Natural killer cell (primary cell): Measurements from ENCODE around the gene FOXA2. TPM values are rescaled to one million over a fixed set of nuclear protein-coding genes. Genes with fewer than 3 reads are reported as not detected.

Source experiments
- ATAC-seq, 3 donors: fragments of 150-1000 bp in 2 of 3; fragments of 200-7000 bp in 1 of 3; cut with Tn5 transposase; 1 replicate in 1 of 3; 2 replicates in 2 of 3; pipeline ENCODE4 v1.10.0; 2021; ENCODE audit warnings: mild to moderate bottlenecking in 2 of 3, moderate library complexity in 2 of 3
- DNase-seq, 2 donors: peaks; one replicate each; pipeline versions ENCODE4 v3.0.0 to v3.0.0-alpha.2; 2013 to 2021; ENCODE audit warnings: mixed read lengths in 1 of 2
- H3K27ac ChIP-seq: one replicate; pipeline ENCODE4 v1.5.1; 2013; ENCODE audit warnings: mild to moderate bottlenecking, low read length
- H3K27me3 ChIP-seq: one replicate; pipeline ENCODE4 v1.6.1; 2013; ENCODE audit warnings: low read length; ENCODE audit not compliant: control insufficient read depth, insufficient read depth
- H3K36me3 ChIP-seq: one replicate; pipeline ENCODE4 v1.6.1; 2013; ENCODE audit warnings: low read length; ENCODE audit not compliant: control insufficient read depth, insufficient read depth
- H3K4me1 ChIP-seq: one replicate; pipeline ENCODE4 v1.6.1; 2013; ENCODE audit warnings: low read length; ENCODE audit not compliant: control insufficient read depth, insufficient read depth
- H3K4me3 ChIP-seq: one replicate; pipeline ENCODE4 v1.5.1; 2013; ENCODE audit warnings: low read length
- H3K9me3 ChIP-seq: one replicate; pipeline ENCODE4 v1.6.1; 2013; ENCODE audit warnings: low read length; ENCODE audit not compliant: control insufficient read depth, insufficient read depth
- H3K27ac Mint-ChIP-seq, 2 donors: one replicate each; pipeline ENCODE4 v1.8.0; 2022; ENCODE audit warnings: mild to moderate bottlenecking in 2 of 2, mixed read lengths in 2 of 2, moderate library complexity in 1 of 2
- H3K27me3 Mint-ChIP-seq, 2 donors: one replicate each; pipeline ENCODE4 v1.8.0; 2022; ENCODE audit warnings: low read depth in 2 of 2, mixed read lengths in 2 of 2
- H3K36me3 Mint-ChIP-seq: one replicate; pipeline ENCODE4 v1.8.0; 2022; ENCODE audit warnings: mixed read lengths
- H3K4me1 Mint-ChIP-seq, 2 donors: one replicate each; pipeline ENCODE4 v1.8.0; 2022; ENCODE audit warnings: mixed read lengths in 2 of 2
- H3K4me3 Mint-ChIP-seq: one replicate; pipeline ENCODE4 v1.8.0; 2022; ENCODE audit warnings: mild to moderate bottlenecking, moderate library complexity, mixed read lengths
- H3K9me3 Mint-ChIP-seq, 2 donors: one replicate each; pipeline ENCODE4 v1.8.0; 2022; ENCODE audit warnings: mixed read lengths in 2 of 2
- WGBS: methylation state at CpG from one replicate; pipeline ENCODE4 v1.1.7; 2013; ENCODE audit warnings: missing lambda C conversion rate; ENCODE audit not compliant: insufficient coverage; 5-methylcytosine and 5-hydroxymethylcytosine counted together
- intact Hi-C: fragments of 100-400 bp; cut with micrococcal nuclease; formaldehyde crosslinking; loops from one replicate; pipeline ENCODE4 v1.14.2; 2022
- total RNA-seq, 4 donors: library from RNA; stranded (reverse); fragments of 120-200 nt in 1 of 4; gene quantifications; one replicate each; pipeline versions ENCODE4 v1.2.3 to v1.2.4, GENCODE V29; 2013 to 2022
- TF ChIP-seq, protein P1 (sequence below): fragments of 200-600 bp; IDR thresholded peaks from one replicate; pipeline ENCODE4 v1.8.0; 2022; ENCODE audit warnings: antibody characterized with exemption

FOXA2 gene
- not detected for total RNA-seq
- not detected for total RNA-seq (2013)

DNA sequence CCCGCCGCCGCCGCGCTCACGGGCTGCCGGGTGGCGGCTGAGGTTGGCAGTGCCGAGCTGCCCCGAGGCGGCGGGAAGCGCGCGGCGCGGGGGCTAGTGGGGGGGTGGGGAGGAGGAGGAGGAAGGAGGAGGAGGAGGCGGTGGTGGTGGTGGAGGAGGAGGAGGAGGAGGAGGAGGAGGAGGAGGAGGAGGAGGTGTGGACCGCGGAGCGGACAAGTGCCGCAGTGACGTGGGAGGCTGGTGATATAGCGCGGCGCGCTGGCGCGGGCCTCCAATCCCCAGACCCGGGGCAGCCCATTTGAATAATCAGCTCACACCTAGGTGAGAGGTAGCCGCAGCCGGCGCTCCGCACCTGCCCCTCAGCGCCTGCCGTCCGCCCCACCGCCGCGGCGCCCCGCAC lies at the start of gene FOXA2:
TSS of gene FOXA2 (minus strand) at position 51 of the 400 bp plus-strand sequence. CDS start 294 bp downstream, outside the sequence.
- TF ChIP-seq, protein P1, sequence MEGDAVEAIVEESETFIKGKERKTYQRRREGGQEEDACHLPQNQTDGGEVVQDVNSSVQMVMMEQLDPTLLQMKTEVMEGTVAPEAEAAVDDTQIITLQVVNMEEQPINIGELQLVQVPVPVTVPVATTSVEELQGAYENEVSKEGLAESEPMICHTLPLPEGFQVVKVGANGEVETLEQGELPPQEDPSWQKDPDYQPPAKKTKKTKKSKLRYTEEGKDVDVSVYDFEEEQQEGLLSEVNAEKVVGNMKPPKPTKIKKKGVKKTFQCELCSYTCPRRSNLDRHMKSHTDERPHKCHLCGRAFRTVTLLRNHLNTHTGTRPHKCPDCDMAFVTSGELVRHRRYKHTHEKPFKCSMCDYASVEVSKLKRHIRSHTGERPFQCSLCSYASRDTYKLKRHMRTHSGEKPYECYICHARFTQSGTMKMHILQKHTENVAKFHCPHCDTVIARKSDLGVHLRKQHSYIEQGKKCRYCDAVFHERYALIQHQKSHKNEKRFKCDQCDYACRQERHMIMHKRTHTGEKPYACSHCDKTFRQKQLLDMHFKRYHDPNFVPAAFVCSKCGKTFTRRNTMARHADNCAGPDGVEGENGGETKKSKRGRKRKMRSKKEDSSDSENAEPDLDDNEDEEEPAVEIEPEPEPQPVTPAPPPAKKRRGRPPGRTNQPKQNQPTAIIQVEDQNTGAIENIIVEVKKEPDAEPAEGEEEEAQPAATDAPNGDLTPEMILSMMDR, result no peak
- H3K27ac ChIP-seq, result no peak within 1 kb of the TSS
- no peak for DNase-seq
- no peak within 1 kb of the TSS for H3K27ac Mint-ChIP-seq
- no peak for ATAC-seq
- H3K4me3 ChIP-seq, result no peak within 1 kb of the TSS
- no peak within 1 kb of the TSS for H3K4me3 Mint-ChIP-seq
- no peaks in the 10 kb centered on the region for H3K36me3 ChIP-seq
- 6% methylated on average over 33 of the region's 42 CpGs for WGBS
- peaks cover 55% of the 10 kb centered on the region in 2 donors for H3K27me3 Mint-ChIP-seq
- H3K36me3 Mint-ChIP-seq, result peaks cover 7% of the 10 kb centered on the region
- intact Hi-C loops, result loop anchor here (10.0 kb wide), 1 partner anchor 250 kb away; no protein-coding TSS in a partner anchor
- H3K27me3 ChIP-seq, result peaks cover 22% of the 10 kb centered on the region
- no peaks in the 10 kb centered on the region for H3K4me1 Mint-ChIP-seq
- H3K9me3 ChIP-seq, result no peaks in the 10 kb centered on the region
- H3K9me3 Mint-ChIP-seq, result peaks cover 0 to 3% of the 10 kb centered on the region in 2 donors
- no peaks in the 10 kb centered on the region for H3K4me1 ChIP-seq

DNA sequence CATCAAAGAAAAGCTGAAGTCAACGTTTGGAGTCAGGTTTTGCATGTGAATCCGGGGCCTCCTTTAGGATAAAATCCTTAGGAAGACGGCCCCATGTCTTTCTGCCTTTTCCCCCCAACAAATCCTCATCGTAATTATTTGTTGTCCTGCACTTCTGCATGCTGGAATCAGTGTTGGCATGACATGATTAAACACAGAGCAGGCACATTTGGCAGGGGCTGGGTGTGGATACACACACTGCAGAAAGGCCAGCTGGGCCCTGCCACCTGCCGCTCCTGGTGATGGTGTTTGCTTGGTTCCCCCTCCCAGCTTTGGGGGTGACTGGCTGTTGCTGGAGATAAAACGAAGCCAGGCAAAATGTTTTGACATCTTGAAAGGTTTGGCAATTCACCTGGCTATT lies 46.3 kb upstream of the FOXA2 start:
- 78% methylated on average over 6 of the region's 6 CpGs for WGBS

DNA sequence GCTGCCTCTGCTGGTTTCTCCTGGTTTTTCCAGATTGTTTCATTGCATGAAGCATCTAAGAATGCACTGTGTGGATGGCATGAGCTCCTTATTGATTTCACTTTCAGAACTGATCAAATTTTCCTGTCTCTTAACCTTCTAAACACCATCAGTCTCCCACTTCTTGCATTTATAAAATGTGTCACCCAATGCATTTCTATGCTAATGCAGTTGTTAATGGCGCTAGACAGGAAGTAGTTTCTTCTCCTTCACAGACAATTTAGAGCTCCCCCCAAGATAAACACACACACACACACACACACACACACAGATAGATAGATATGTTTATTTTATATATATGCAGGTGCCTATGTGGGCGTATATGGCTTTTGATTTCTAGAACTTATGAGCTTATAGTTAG lies 45.6 kb upstream of the FOXA2 start:
- WGBS, result 88% methylated on average over 1 of the region's 2 CpGs
- TF ChIP-seq, protein P1, result no peak
- no peak overlapping the region for H3K27ac Mint-ChIP-seq
- no peak overlapping the region for H3K4me3 ChIP-seq
- no peak overlapping the region for H3K27ac ChIP-seq
- ATAC-seq (no peak), DNase-seq (no peak)
- H3K36me3 Mint-ChIP-seq, result no peaks in the 10 kb centered on the region
- H3K36me3 ChIP-seq, result no peaks in the 10 kb centered on the region
- H3K4me1 ChIP-seq, result no peaks in the 10 kb centered on the region
- no peaks in the 10 kb centered on the region for H3K9me3 Mint-ChIP-seq
- H3K4me1 Mint-ChIP-seq, result no peaks in the 10 kb centered on the region
- no peaks in the 10 kb centered on the region for H3K9me3 ChIP-seq
- intact Hi-C loops, result no loop called here
- no peaks in the 10 kb centered on the region for H3K27me3 ChIP-seq
- H3K27me3 Mint-ChIP-seq, result peaks cover 3 to 7% of the 10 kb centered on the region in 2 donors
- no peak overlapping the region for H3K4me3 Mint-ChIP-seq

More for the DNA sequence above, 46.3 kb upstream of the FOXA2 start:
- Histone ChIP-seq H3K4me1 (no peaks in the 10 kb centered on the region), H3K4me3 (no peak overlapping the region), H3K27ac (no peak overlapping the region), H3K9me3 (no peaks in the 10 kb centered on the region), H3K36me3 (no peaks in the 10 kb centered on the region), H3K27me3 (no peaks in the 10 kb centered on the region)
- DNase-seq, result no peak
- Mint-ChIP-seq H3K9me3 (no peaks in the 10 kb centered on the region), H3K4me1 (no peaks in the 10 kb centered on the region), H3K4me3 (no peak overlapping the region), H3K27me3 (peaks cover 3 to 7% of the 10 kb centered on the region in 2 donors), H3K36me3 (no peaks in the 10 kb centered on the region), H3K27ac (no peak overlapping the region)
- no peak for ATAC-seq
- intact Hi-C loops, result no loop called here
- TF ChIP-seq, protein P1, result no peak

DNA sequence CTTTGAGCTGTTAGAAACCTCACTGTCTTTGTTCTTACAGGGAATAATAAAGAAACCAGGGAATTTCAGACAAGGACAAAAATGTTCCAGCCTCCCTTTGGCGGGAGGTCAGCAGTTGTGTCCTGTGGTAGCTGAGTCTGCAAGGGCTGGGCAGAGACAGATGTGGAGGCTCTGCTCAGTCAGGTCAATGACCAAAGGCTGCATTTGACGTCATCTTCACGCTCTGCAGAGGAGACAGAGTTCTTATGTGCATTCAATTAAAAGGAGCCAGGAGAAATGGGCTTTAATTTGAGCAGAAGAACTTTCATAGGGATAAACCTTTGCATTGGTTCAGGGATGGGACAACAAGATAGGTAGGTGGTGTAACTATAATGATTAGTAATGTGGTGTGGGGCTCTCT lies 45.1 kb upstream of the FOXA2 start:
- no peaks in the 10 kb centered on the region for H3K4me1 Mint-ChIP-seq
- Histone ChIP-seq H3K4me3 (no peak overlapping the region), H3K36me3 (no peaks in the 10 kb centered on the region), H3K4me1 (no peaks in the 10 kb centered on the region), H3K9me3 (no peaks in the 10 kb centered on the region), H3K27ac (no peak overlapping the region), H3K27me3 (no peaks in the 10 kb centered on the region)
- ATAC-seq (no peak), DNase-seq (no peak)
- 78% methylated on average over 3 of the region's 3 CpGs for WGBS
- no peak overlapping the region for H3K27ac Mint-ChIP-seq
- intact Hi-C loops, result no loop called here
- no peaks in the 10 kb centered on the region for H3K9me3 Mint-ChIP-seq
- no peaks in the 10 kb centered on the region for H3K36me3 Mint-ChIP-seq
- TF ChIP-seq, protein P1, result no peak
- H3K27me3 Mint-ChIP-seq, result peaks cover 3 to 7% of the 10 kb centered on the region in 2 donors
- H3K4me3 Mint-ChIP-seq, result no peak overlapping the region
